Lower lobe of right lung (tissue), 2 donors: ENCODE data around the gene CHRNA1. TPM values are rescaled to one million over a fixed set of nuclear protein-coding genes. Genes with fewer than 3 reads are reported as not detected.

Experiments
- ATAC-seq, 2 donors: fragments of 200-7000 bp; cut with Tn5 transposase; one replicate each; pipeline ENCODE4 v1.9.1; 2020 to 2022; ENCODE audit warnings: mild to moderate bottlenecking in 2 of 2, moderate library complexity in 2 of 2
- DNase-seq: peaks from one replicate; pipeline ENCODE4 v3.0.0-alpha.2; 2020
- H3K27ac ChIP-seq: fragments of 200-600 bp; one replicate; pipeline ENCODE4 v1.8.0; 2022
- H3K27me3 ChIP-seq: fragments of 200-600 bp; one replicate; pipeline ENCODE4 v1.8.0; 2022; ENCODE audit warnings: low read depth
- H3K36me3 ChIP-seq: fragments of 200-600 bp; one replicate; pipeline ENCODE4 v1.8.0; 2022; ENCODE audit warnings: mild to moderate bottlenecking
- H3K4me1 ChIP-seq: fragments of 200-600 bp; one replicate; pipeline ENCODE4 v1.8.0; 2022
- H3K4me3 ChIP-seq: fragments of 200-600 bp; one replicate; pipeline ENCODE4 v1.8.0; 2022; ENCODE audit warnings: mild to moderate bottlenecking
- H3K9me3 ChIP-seq: fragments of 200-600 bp; one replicate; pipeline ENCODE4 v1.8.0; 2022
- intact Hi-C: fragments of 100-400 bp; cut with DNase I; formaldehyde crosslinking; loops from one replicate; pipeline ENCODE4 v1.11.0; 2022
- total RNA-seq: library from RNA; stranded (reverse); fragmentation: NEBNext Ultra II Directional; extraction: Animal tissue kit (Norgen Biotek cat#: 25700); gene quantifications from one replicate; pipeline ENCODE4 v1.2.1, GENCODE V29; 2021
- TF ChIP-seq, protein P1 (sequence below): fragments of 200-600 bp; IDR thresholded peaks from one replicate; pipeline ENCODE4 v1.8.0; 2022; ENCODE audit warnings: antibody characterized with exemption, mild to moderate bottlenecking
- donor health status: DM: no; HTN: yes; CAD: no; lungs with severe emphysema.

Gene CHRNA1
- total RNA-seq, 1 donor from 2014 or later: not detected

DNA sequence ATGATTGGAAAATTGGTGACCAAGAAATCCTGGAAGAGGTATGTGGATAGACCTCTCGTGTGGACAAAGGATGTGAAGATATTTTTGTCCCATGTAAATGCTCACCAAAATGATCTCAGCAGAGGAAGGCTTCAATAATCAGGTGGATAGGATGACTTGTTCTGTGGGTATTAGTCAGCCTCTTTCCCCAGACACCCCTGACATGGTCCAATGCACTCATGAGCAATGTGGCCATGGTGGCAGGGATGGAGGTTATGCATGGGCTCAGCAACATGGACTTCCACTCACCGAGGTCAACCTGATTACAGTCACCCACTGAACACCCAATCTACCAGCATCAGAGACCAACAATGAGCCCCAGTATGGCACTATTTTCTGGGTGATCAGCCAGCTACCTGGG lies 20.2 kb downstream of the CHRNA1 start:
- Histone ChIP-seq H3K27ac (no peak overlapping the region), H3K4me3 (no peak overlapping the region), H3K27me3 (no peaks in the 10 kb centered on the region), H3K4me1 (no peaks in the 10 kb centered on the region), H3K36me3 (no peaks in the 10 kb centered on the region), H3K9me3 (no peaks in the 10 kb centered on the region)
- intact Hi-C loops: no loop called here
- ATAC-seq (no peak), DNase-seq (no peak)
- TF ChIP-seq, protein P1, sequence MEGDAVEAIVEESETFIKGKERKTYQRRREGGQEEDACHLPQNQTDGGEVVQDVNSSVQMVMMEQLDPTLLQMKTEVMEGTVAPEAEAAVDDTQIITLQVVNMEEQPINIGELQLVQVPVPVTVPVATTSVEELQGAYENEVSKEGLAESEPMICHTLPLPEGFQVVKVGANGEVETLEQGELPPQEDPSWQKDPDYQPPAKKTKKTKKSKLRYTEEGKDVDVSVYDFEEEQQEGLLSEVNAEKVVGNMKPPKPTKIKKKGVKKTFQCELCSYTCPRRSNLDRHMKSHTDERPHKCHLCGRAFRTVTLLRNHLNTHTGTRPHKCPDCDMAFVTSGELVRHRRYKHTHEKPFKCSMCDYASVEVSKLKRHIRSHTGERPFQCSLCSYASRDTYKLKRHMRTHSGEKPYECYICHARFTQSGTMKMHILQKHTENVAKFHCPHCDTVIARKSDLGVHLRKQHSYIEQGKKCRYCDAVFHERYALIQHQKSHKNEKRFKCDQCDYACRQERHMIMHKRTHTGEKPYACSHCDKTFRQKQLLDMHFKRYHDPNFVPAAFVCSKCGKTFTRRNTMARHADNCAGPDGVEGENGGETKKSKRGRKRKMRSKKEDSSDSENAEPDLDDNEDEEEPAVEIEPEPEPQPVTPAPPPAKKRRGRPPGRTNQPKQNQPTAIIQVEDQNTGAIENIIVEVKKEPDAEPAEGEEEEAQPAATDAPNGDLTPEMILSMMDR: no peak

GRCh38 chr2:174740721-174741120 lies 23.6 kb downstream of the CHRNA1 start:
- TF ChIP-seq, protein P1: no peak
- no peak overlapping the region for H3K27ac ChIP-seq
- DNase-seq: no peak
- no peaks in the 10 kb centered on the region for H3K9me3 ChIP-seq
- no peak for ATAC-seq
- intact Hi-C loops: no loop called here
- H3K4me1 ChIP-seq: no peaks in the 10 kb centered on the region
- H3K27me3 ChIP-seq: no peaks in the 10 kb centered on the region
- no peaks in the 10 kb centered on the region for H3K36me3 ChIP-seq
- H3K4me3 ChIP-seq: no peak overlapping the region

DNA sequence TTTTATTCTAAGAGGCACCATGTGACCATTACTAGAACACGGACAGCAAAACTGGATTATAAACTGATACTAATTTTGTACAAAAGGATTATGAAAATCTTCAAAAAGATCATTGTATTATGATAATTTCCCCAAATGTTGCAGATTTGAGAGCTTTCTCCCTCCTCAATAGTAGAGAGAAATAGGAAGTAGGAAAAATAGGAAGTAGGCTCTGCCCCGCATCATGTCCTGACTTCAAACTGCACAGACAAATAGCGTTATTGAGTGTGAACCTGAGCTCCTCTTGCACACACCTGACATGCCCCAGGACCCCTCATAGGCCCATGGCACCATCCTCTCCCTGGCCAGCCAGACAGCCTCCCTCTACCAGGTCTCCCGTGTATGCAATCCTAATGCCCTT lies 25.4 kb downstream of the CHRNA1 start:
- DNase-seq: no peak
- no peak overlapping the region for H3K27ac ChIP-seq
- H3K4me3 ChIP-seq: no peak overlapping the region
- no peaks in the 10 kb centered on the region for H3K27me3 ChIP-seq
- no peaks in the 10 kb centered on the region for H3K36me3 ChIP-seq
- no peaks in the 10 kb centered on the region for H3K9me3 ChIP-seq
- H3K4me1 ChIP-seq: no peaks in the 10 kb centered on the region
- intact Hi-C loops: no loop called here
- ATAC-seq: peak in 1 of 2 donors; percentile 26
- TF ChIP-seq, protein P1: no peak

GRCh38 chr2:174731546-174731945 lies 32.7 kb downstream of the CHRNA1 start:
- Histone ChIP-seq H3K27me3 (peaks cover 33% of the 10 kb centered on the region), H3K9me3 (no peaks in the 10 kb centered on the region), H3K36me3 (no peaks in the 10 kb centered on the region), H3K4me3 (no peak overlapping the region), H3K4me1 (peaks cover 12% of the 10 kb centered on the region), H3K27ac (no peak overlapping the region)
- intact Hi-C loops: no loop called here
- DNase-seq (no peak), ATAC-seq (no peak)
- TF ChIP-seq, protein P1: no peak

DNA sequence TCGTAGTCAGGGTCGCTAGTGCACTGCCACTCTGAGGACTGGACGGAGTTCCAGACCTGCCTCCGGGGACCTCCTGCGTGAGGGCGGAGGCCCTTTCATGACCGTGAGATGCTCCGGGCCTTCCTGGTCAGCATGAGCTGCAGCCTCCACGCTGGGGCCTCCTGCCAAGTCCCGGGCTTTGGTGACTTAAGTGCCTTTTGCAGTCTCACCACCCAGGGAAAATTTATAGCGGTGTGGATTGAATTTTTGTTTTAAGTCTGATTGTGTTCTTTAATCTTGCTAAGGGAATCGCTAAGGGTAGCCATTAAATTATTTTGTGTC lies 33.6 kb downstream of the CHRNA1 start:
- H3K4me1 ChIP-seq: peaks cover 12% of the 10 kb centered on the region
- H3K4me3 ChIP-seq: peak overlapping the region; percentile 49
- intact Hi-C loops: no loop called here
- ATAC-seq (no peak), DNase-seq (no peak)
- no peaks in the 10 kb centered on the region for H3K9me3 ChIP-seq
- TF ChIP-seq, protein P1: no peak
- no peaks in the 10 kb centered on the region for H3K36me3 ChIP-seq
- no peak overlapping the region for H3K27ac ChIP-seq
- peaks cover 33% of the 10 kb centered on the region for H3K27me3 ChIP-seq
